Spleen (tissue), 11 donors: ENCODE results near the gene CASKIN2. TPM values are rescaled to one million over a fixed set of nuclear protein-coding genes. Genes with fewer than 3 reads are reported as not detected.

Experiments
- DNase-seq: peaks from one replicate; pipeline ENCODE4 v3.0.0-alpha.2; 2020
- H3K27ac ChIP-seq, 8 donors: fragments of 200-600 bp; sonication (generic) in 7 of 8; 1 replicate in 4 of 8; 2 replicates in 4 of 8; pipeline versions ENCODE4 v1.5.0 to v1.8.0; 2016 to 2021; ENCODE audit warnings: inconsistent platforms in 4 of 8, mild to moderate bottlenecking in 4 of 8, moderate library complexity in 1 of 8
- H3K27me3 ChIP-seq, 7 donors: fragments of 200-600 bp; sonication (generic) in 6 of 7; replicated peaks in 1 of 7; 1 replicate in 4 of 7; 2 replicates in 3 of 7; pipeline versions ENCODE4 v1.5.0 to v1.8.0; 2016 to 2021; ENCODE audit warnings: inconsistent platforms in 3 of 7, mild to moderate bottlenecking in 1 of 7
- H3K36me3 ChIP-seq, 6 donors: fragments of 200-600 bp; sonication (generic) in 5 of 6; 1 replicate in 4 of 6; 2 replicates in 2 of 6; pipeline versions ENCODE4 v1.5.0 to v1.8.0; 2016 to 2021; ENCODE audit warnings: inconsistent platforms in 2 of 6
- H3K4me1 ChIP-seq, 6 donors: fragments of 200-600 bp; sonication (generic) in 5 of 6; 1 replicate in 3 of 6; 2 replicates in 3 of 6; pipeline versions ENCODE4 v1.5.0 to v1.8.0; 2016 to 2021; ENCODE audit warnings: inconsistent platforms in 3 of 6
- H3K4me3 ChIP-seq, 8 donors: fragments of 200-600 bp; sonication (generic) in 7 of 8; 1 replicate in 4 of 8; 2 replicates in 4 of 8; pipeline versions ENCODE4 v1.5.0 to v1.8.0; 2016 to 2021; ENCODE audit warnings: inconsistent platforms in 4 of 8, mild to moderate bottlenecking in 4 of 8, moderate library complexity in 2 of 8
- H3K9me3 ChIP-seq, 8 donors: fragments of 200-600 bp; sonication (generic) in 7 of 8; 1 replicate in 4 of 8; 2 replicates in 4 of 8; pipeline versions ENCODE4 v1.5.0 to v1.8.0; 2016 to 2021; ENCODE audit warnings: inconsistent platforms in 4 of 8
- CTCF ChIP-seq, 11 experiments: fragments of 200-600 bp in 7 of 11; fragments of 450-650 bp in 4 of 11; sonication (generic) in 4 of 11; IDR thresholded peaks in 8 of 11; conservative IDR thresholded peaks in 3 of 11; 1 replicate in 7 of 11; 2 replicates in 4 of 11; pipeline versions ENCODE4 v1.4.0 to v1.8.0; 2016 to 2021; ENCODE audit warnings: antibody characterized with exemption in 11 of 11, inconsistent platforms in 4 of 11, mild to moderate bottlenecking in 1 of 11
- POLR2A ChIP-seq, 3 donors: fragments of 450-650 bp; IDR thresholded peaks; one replicate each; pipeline ENCODE4 v1.5.1; 2017; ENCODE audit warnings: antibody characterized with exemption in 3 of 3, mild to moderate bottlenecking in 1 of 3
- POLR2AphosphoS5 ChIP-seq, 3 donors: sonication (generic); formaldehyde crosslinking; IDR thresholded peaks; one replicate each; pipeline ENCODE4 v1.5.1; 2017; ENCODE audit warnings: antibody characterized with exemption in 3 of 3
- WGBS, 5 donors: extraction: QIAGEN DNeasy Blood & Tissue Kit in 3 of 5; methylation state at CpG; one replicate each; pipeline versions ENCODE4 v1.1.5 to v1.1.7; 2013 to 2018; 5-methylcytosine and 5-hydroxymethylcytosine counted together
- intact Hi-C: fragments of 100-400 bp; cut with DNase I; formaldehyde crosslinking; loops from one replicate; pipeline ENCODE4 v1.15.0; 2023; ENCODE audit warnings: low total_unique reads
- polyA plus RNA-seq, 3 donors: library from polyadenylated mRNA; stranded (reverse); fragments of 200-250 nt; gene quantifications; one replicate each; pipeline ENCODE4 v1.2.1, GENCODE V29; 2013
- total RNA-seq, 7 donors: library from RNA; depleted of rRNA in 3 of 7; stranded (reverse); fragments of >200 nt in 3 of 7; fragmentation: NEBNext Ultra II Directional in 4 of 7; extraction: Animal tissue kit (Norgen Biotek cat#: 25700) in 4 of 7; gene quantifications; one replicate each; pipeline versions ENCODE4 v1.1.0 to v1.2.1, GENCODE V29; 2016 to 2021
- donor health status: healthy with polysubstance abuse.
- donor health status: DM: no; HTN: no; CAD: no; lungs with moderate emphysema.
- donor health status: DM: no; HTN: no; CAD: no.
- donor health status: Bipolar disorder and iron deficiency.
- donor health status: healthy.
- donor health status: DM: no; HTN: no; CAD: no.
- donor health status: DM: yes; HTN: yes; CAD: no.

Gene CASKIN2
- total and polyA plus RNA-seq, 10 donors = 4.7 to 135 (median 41.9) TPM

GRCh38 chr17:75474736-75475135, 40.6 kb downstream of the CASKIN2 start:
- 78 to 93% (median 85%) methylated on average over 6 of the region's 6 CpGs for WGBS, 5 donors
- Histone ChIP-seq H3K27me3 (no peaks in the 10 kb centered on the region), H3K9me3 (no peaks in the 10 kb centered on the region), H3K27ac (peak overlapping the region in 6 of 8 donors; percentile 26 to 79 (median 66)), H3K4me1 (peaks cover 10 to 47% (median 23%) of the 10 kb centered on the region in 6 donors), H3K4me3 (no peak overlapping the region), H3K36me3 (peaks cover 0 to 78% (median 21%) of the 10 kb centered on the region in 6 donors)
- intact Hi-C loops = no loop called here
- no peak for DNase-seq
- TF ChIP-seq CTCF (IDR thresholded peaks at IDR 0.05 in 8 of 11, conservative IDR thresholded peaks at IDR 0.05 in 3 of 11) (no peak), POLR2A (IDR thresholded peaks at IDR 0.05) (no peak), POLR2AphosphoS5 (IDR thresholded peaks at IDR 0.05) (no peak)

- no peak for TF ChIP-seq POLR2A (IDR thresholded peaks at IDR 0.05)
- TF ChIP-seq POLR2AphosphoS5 (IDR thresholded peaks at IDR 0.05) = no peak
- no peak for TF ChIP-seq CTCF (IDR thresholded peaks at IDR 0.05 in 8 of 11, conservative IDR thresholded peaks at IDR 0.05 in 3 of 11)
- intact Hi-C loops = no loop called here
- no peaks in the 10 kb centered on the region for H3K9me3 ChIP-seq
- H3K4me1 ChIP-seq = peaks cover 10 to 45% (median 29%) of the 10 kb centered on the region in 6 donors
- 94 to 98% (median 95%) methylated on average over 2 of the region's 2 CpGs for WGBS, 5 donors
- no peak overlapping the region for H3K27ac ChIP-seq
- DNase-seq = no peak
- H3K36me3 ChIP-seq = peaks cover 0 to 67% (median 21%) of the 10 kb centered on the region in 6 donors
- H3K4me3 ChIP-seq = no peak overlapping the region
- H3K27me3 ChIP-seq = no peaks in the 10 kb centered on the region
These were observed 42.1 kb downstream of the CASKIN2 start for GRCh38 chr17:75473246-75473645.

DNA sequence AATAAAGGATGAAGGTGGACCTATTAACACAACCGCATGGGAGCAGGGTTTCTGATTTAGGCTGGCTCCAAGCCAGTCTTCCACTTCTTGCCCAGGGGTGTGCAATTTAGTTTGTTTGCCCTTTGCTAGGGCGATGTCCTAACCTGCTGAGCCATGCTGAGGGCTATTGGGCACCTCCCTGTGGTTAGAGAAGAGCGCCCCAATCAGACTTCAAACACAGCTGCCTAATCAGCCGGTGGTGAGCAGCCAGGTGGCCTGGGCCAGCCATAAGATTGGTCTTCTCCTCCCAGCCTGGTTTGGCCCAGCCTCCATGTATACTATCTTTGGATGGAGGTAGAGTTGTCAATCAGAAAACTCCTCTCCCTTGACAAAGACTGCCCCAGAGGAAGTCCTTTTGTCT, 43.2 kb downstream of the CASKIN2 start:
- no peak for TF ChIP-seq POLR2AphosphoS5 (IDR thresholded peaks at IDR 0.05)
- TF ChIP-seq POLR2A (IDR thresholded peaks at IDR 0.05) = no peak
- no peak for TF ChIP-seq CTCF (IDR thresholded peaks at IDR 0.05 in 8 of 11, conservative IDR thresholded peaks at IDR 0.05 in 3 of 11)
- no peak for DNase-seq
- Histone ChIP-seq H3K9me3 (no peaks in the 10 kb centered on the region), H3K4me3 (no peak overlapping the region), H3K27me3 (no peaks in the 10 kb centered on the region), H3K27ac (no peak overlapping the region), H3K36me3 (peaks cover 0 to 61% (median 21%) of the 10 kb centered on the region in 6 donors), H3K4me1 (peaks cover 5 to 43% (median 28%) of the 10 kb centered on the region in 6 donors)
- WGBS, 5 donors = 67 to 84% (median 69%) methylated on average over 4 of the region's 4 CpGs
- intact Hi-C loops = no loop called here

- WGBS, 5 donors = 93 to 98% (median 95%) methylated on average over 6 of the region's 6 CpGs
- Histone ChIP-seq H3K27me3 (no peaks in the 10 kb centered on the region), H3K4me3 (no peak overlapping the region), H3K4me1 (peaks cover 0 to 34% (median 20%) of the 10 kb centered on the region in 6 donors), H3K36me3 (peaks cover 0 to 52% (median 21%) of the 10 kb centered on the region in 6 donors), H3K9me3 (no peaks in the 10 kb centered on the region), H3K27ac (no peak overlapping the region)
- no peak for TF ChIP-seq CTCF (IDR thresholded peaks at IDR 0.05 in 8 of 11, conservative IDR thresholded peaks at IDR 0.05 in 3 of 11)
- TF ChIP-seq POLR2A (IDR thresholded peaks at IDR 0.05) = no peak
- no peak for TF ChIP-seq POLR2AphosphoS5 (IDR thresholded peaks at IDR 0.05)
- intact Hi-C loops = no loop called here
- no peak for DNase-seq
These were observed 44.1 kb downstream of the CASKIN2 start for GRCh38 chr17:75471207-75471606.
